Left lung (tissue), 10 donors: Measurements from ENCODE around the gene CASP8AP2. TPM values are rescaled to one million over a fixed set of nuclear protein-coding genes. Genes with fewer than 3 reads are reported as not detected.

Source experiments
- ATAC-seq: fragments of 200-7000 bp; cut with Tn5 transposase; one replicate; pipeline ENCODE4 v1.9.1; 2020; ENCODE audit warnings: moderate library complexity
- DNase-seq, 4 donors: peaks; one replicate each; pipeline ENCODE4 v3.0.0-alpha.2; 2013 to 2020
- H3K27ac ChIP-seq, 2 donors: fragments of 200-600 bp; sonication (generic) in 1 of 2; one replicate each; pipeline versions ENCODE4 v1.5.0 to v1.8.0; 2020 to 2021
- H3K27me3 ChIP-seq, 2 donors: fragments of 200-600 bp; sonication (generic) in 1 of 2; one replicate each; pipeline versions ENCODE4 v1.5.0 to v1.8.0; 2020 to 2021
- H3K36me3 ChIP-seq, 2 donors: fragments of 200-600 bp; sonication (generic) in 1 of 2; one replicate each; pipeline versions ENCODE4 v1.5.0 to v1.8.0; 2020 to 2021
- H3K4me1 ChIP-seq, 2 donors: fragments of 200-600 bp; one replicate each; pipeline ENCODE4 v1.8.0; 2021
- H3K4me3 ChIP-seq, 2 donors: fragments of 200-600 bp; sonication (generic) in 1 of 2; one replicate each; pipeline versions ENCODE4 v1.5.0 to v1.8.0; 2020 to 2021; ENCODE audit warnings: mild to moderate bottlenecking in 1 of 2
- H3K9me3 ChIP-seq, 2 donors: fragments of 200-600 bp; sonication (generic) in 1 of 2; one replicate each; pipeline versions ENCODE4 v1.5.0 to v1.8.0; 2020 to 2021
- CTCF ChIP-seq, 2 donors: fragments of 200-600 bp; sonication (generic) in 1 of 2; IDR thresholded peaks; one replicate each; pipeline versions ENCODE4 v1.5.0 to v1.8.0; 2021; ENCODE audit warnings: antibody characterized with exemption in 2 of 2
- intact Hi-C, 2 donors: fragments of 100-400 bp; cut with DNase I; formaldehyde crosslinking; loops; one replicate each; pipeline versions ENCODE4 v1.11.2 to v1.14.2; 2022
- polyA plus RNA-seq, 6 donors: library from polyadenylated mRNA; unstranded; fragments of 120-200 nt; gene quantifications; one replicate each; pipeline ENCODE4 v1.2.1, GENCODE V29; 2013; ENCODE audit not compliant: insufficient read length in 6 of 6
- total RNA-seq, 2 donors: library from RNA; stranded (reverse); fragmentation: NEBNext Ultra II Directional; extraction: Animal tissue kit (Norgen Biotek cat#: 25700); gene quantifications; one replicate each; pipeline ENCODE4 v1.2.1, GENCODE V29; 2021
- donor health status: DM: no; HTN: yes; CAD: no.
- donor health status: DM: no; HTN: no; CAD: no.

CASP8AP2 gene
- total and polyA plus RNA-seq, 8 donors = 15.9 to 30.0 (median 23.5) TPM

- intact Hi-C loops = no loop called here
- ATAC-seq (no peak), DNase-seq (no peak)
- H3K9me3 ChIP-seq = no peaks in the 10 kb centered on the region
- TF ChIP-seq CTCF (IDR thresholded peaks at IDR 0.05) = no peak
- peak overlapping the region; percentile 21 to 91 for H3K27ac ChIP-seq
- H3K4me1 ChIP-seq = peaks cover 8 to 13% of the 10 kb centered on the region in 2 donors
- peak overlapping the region; percentile 76 to 79 for H3K4me3 ChIP-seq
- no peaks in the 10 kb centered on the region for H3K27me3 ChIP-seq
- peaks cover 0 to 16% of the 10 kb centered on the region in 2 donors for H3K36me3 ChIP-seq
Measured at GRCh38 chr6:89830170-89830809, 610 bp downstream of the CASP8AP2 start.

GRCh38 chr6:89834884-89835792 lies 5.5 kb downstream of the CASP8AP2 start:
- intact Hi-C loops = no loop called here
- ATAC-seq = no peak
- DNase-seq = no peak
- TF ChIP-seq CTCF (IDR thresholded peaks at IDR 0.05) = no peak
- H3K9me3 ChIP-seq = no peaks in the 10 kb centered on the region
- no peak overlapping the region for H3K27ac ChIP-seq
- H3K36me3 ChIP-seq = peaks cover 0 to 39% of the 10 kb centered on the region in 2 donors
- no peaks in the 10 kb centered on the region for H3K27me3 ChIP-seq
- H3K4me1 ChIP-seq = peaks cover 8 to 13% of the 10 kb centered on the region in 2 donors
- H3K4me3 ChIP-seq = no peak overlapping the region

- intact Hi-C loops = no loop called here
- no peak for ATAC-seq
- peaks cover 0 to 8% of the 10 kb centered on the region in 2 donors for H3K4me1 ChIP-seq
Measured at GRCh38 chr6:89836639-89837222, 7.1 kb downstream of the CASP8AP2 start.

GRCh38 chr6:89840538-89840937 lies 10.9 kb downstream of the CASP8AP2 start:
- H3K27ac ChIP-seq = no peak overlapping the region
- H3K36me3 ChIP-seq = peaks cover 0 to 21% of the 10 kb centered on the region in 2 donors
- no peak overlapping the region for H3K4me3 ChIP-seq
- DNase-seq = no peak
- intact Hi-C loops = no loop called here
- no peaks in the 10 kb centered on the region for H3K9me3 ChIP-seq
- no peak for TF ChIP-seq CTCF (IDR thresholded peaks at IDR 0.05)
- H3K4me1 ChIP-seq = peaks cover 0 to 8% of the 10 kb centered on the region in 2 donors
- ATAC-seq = peak; percentile 60
- no peaks in the 10 kb centered on the region for H3K27me3 ChIP-seq

More at GRCh38 chr6:89836639-89837222, 7.1 kb downstream of the CASP8AP2 start:
- Histone ChIP-seq H3K4me3 (no peak overlapping the region), H3K36me3 (peaks cover 0 to 39% of the 10 kb centered on the region in 2 donors), H3K27ac (no peak overlapping the region), H3K9me3 (no peaks in the 10 kb centered on the region), H3K27me3 (no peaks in the 10 kb centered on the region)
- no peak for DNase-seq
- TF ChIP-seq CTCF (IDR thresholded peaks at IDR 0.05) = no peak

GRCh38 chr6:89842228-89842627 lies 12.5 kb downstream of the CASP8AP2 start:
- H3K36me3 ChIP-seq = peaks cover 0 to 26% of the 10 kb centered on the region in 2 donors

More at GRCh38 chr6:89842228-89842627, 12.5 kb downstream of the CASP8AP2 start:
- no peak for TF ChIP-seq CTCF (IDR thresholded peaks at IDR 0.05)
- Histone ChIP-seq H3K9me3 (no peaks in the 10 kb centered on the region), H3K27me3 (no peaks in the 10 kb centered on the region), H3K27ac (no peak overlapping the region), H3K4me3 (no peak overlapping the region), H3K4me1 (peaks cover 0 to 8% of the 10 kb centered on the region in 2 donors)
- intact Hi-C loops = no loop called here
- DNase-seq (no peak), ATAC-seq (no peak)
